Endothelial cell of umbilical vein (primary cell): ENCODE measurements around the gene CAV1.
"Not testable (repeated sequence)": the region's sequence is repeated elsewhere in the genome, so short reads cannot be mapped to it uniquely, and the experiment has no call there.

Experiments
- CTCF ChIP-seq, 2 donors: IDR thresholded peaks; 1 replicate in 1 of 2; 2 replicates in 1 of 2; pipeline ENCODE4 v1.5.1; 2011; ENCODE audit warnings: low read length in 2 of 2, mild to moderate bottlenecking in 2 of 2, moderate library complexity in 2 of 2, control low read depth in 1 of 2, inconsistent platforms in 1 of 2, low read depth in 1 of 2; ENCODE audit not compliant: insufficient read depth in 1 of 2; ENCODE audit errors: extremely low read depth in 1 of 2
- EZH2 ChIP-seq: IDR thresholded peaks from 2 replicates; pipeline ENCODE4 v1.6.1; 2012; ENCODE audit warnings: borderline replicate concordance, low read depth, mild to moderate bottlenecking, moderate library complexity, low read length, inconsistent platforms; ENCODE audit not compliant: severe bottlenecking
- MYC ChIP-seq: IDR thresholded peaks from one replicate; pipeline ENCODE4 v1.6.1; 2011; ENCODE audit warnings: mild to moderate bottlenecking, low read depth, low read length
- POLR2A ChIP-seq: IDR thresholded peaks from 2 replicates; pipeline ENCODE4 v1.6.1; 2012; ENCODE audit warnings: low read depth, mild to moderate bottlenecking, control low read depth, low read length
- POLR2AphosphoS5 ChIP-seq: IDR thresholded peaks from 2 replicates; pipeline ENCODE4 v1.6.1; 2012; ENCODE audit warnings: low read depth, mild to moderate bottlenecking, control low read depth, low read length, moderate library complexity; ENCODE audit not compliant: insufficient read depth
- TF ChIP-seq, protein P1 (sequence below): IDR thresholded peaks from 2 replicates; pipeline ENCODE4 v1.6.1; 2011; ENCODE audit not compliant: insufficient read depth, insufficient read length

DNA sequence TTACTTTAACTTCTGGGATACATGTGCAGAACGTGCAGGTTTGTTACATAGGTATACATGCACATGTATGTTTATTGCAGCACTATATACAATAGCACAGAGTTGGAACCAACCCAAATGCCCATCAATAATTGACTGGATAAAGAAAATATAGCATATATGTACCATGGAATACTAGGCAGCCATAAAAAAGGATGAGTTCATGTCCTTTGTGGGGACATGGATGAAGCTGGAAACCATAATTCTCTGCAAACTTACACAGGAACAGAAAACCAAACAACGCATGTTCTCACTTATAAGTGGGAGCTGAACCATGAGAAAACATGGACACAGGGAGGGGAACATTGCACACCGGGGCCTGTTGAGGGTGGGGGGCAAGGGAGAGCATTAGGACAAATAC, 62.4 kb downstream of the CAV1 start:
- not testable (repeated sequence) for TF ChIP-seq EZH2; CTCF (IDR thresholded peaks at IDR 0.05; ENCODE audit: extremely low read depth in 1 of 2, insufficient read depth in 1 of 2, low read depth in 1 of 2, low read length in 2 of 2); POLR2AphosphoS5; POLR2A; MYC
- TF ChIP-seq, protein P1, sequence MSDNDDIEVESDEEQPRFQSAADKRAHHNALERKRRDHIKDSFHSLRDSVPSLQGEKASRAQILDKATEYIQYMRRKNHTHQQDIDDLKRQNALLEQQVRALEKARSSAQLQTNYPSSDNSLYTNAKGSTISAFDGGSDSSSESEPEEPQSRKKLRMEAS, result not testable (repeated sequence)
